ENCODE measurements around the gene F12.
"Not testable (repeated sequence)": the region's sequence is repeated elsewhere in the genome, so short reads cannot be mapped to it uniquely, and the experiment has no call there.

The F12 gene

DNA sequence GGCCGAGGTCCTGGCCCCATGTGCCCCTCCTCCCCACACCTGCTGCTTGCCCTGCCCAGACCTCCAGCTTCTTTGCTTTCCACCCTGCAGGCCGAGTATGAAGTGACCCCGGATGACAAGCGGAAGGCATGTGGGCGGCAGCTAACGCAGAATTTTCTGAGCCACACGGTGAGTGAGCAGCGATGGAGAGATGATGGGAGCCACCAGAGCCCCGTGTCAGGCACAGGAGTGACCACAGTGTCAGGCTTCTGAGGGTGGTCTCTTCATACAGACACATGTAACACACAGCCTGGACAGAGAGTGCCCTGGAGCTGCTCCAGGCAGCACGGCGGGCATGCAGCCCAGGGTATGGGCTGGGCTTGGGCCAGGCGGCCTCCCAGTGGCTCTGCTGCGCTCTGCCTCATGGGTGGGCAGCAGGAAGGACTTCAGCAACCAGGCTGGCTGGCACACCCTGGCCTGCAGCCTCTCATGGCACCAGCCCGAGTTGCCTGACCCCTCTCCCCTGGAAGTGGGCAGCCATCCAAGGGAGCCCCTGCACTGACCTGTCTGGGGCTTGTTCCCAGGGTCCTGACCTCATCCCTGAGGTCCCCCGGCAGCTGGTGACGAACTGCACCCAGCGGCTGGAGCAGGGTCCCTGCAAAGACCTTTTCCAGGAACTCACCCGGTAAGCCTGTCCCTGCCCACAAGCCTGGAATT is 22.9 kb upstream of the F12 start:
- DNase-seq: no peak

DNA sequence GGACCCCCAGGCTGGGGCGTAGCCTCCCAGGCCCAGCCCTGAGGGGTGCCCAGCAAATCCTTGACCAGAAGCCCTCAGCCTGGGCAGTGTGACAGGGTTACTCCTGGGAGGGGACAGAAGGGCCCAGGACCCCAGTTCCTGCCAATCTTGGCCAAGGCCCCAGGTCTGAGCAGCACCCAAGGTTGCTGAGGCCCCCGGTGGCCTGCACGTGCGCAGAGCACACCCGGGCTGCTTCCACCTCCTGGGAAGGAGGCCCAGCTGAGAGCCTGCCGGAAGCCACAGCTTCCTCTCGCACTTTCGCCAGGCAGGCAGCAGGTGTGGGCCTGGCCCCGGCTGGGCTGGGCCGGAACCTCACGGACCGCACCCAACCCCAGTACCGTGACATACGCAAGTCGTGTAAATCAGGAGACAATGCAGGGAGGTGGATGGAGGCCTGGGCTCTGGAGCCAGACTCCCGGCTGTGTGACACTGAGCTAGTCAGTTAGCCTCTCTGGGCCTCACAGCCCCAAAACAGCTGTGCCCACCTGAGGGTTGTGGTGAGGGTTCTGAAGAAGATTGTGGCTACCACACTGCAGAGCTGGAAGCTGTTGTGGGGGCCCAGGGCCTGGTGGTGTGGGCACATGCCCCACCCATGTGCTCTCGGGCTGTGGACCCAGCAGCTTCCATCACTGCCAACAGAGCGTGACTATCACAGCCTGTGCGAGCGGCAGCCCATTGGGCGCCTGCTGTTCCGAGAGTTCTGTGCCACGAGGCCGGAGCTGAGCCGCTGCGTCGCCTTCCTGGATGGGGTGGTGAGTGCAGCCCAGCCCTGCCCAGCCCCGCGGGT is 22.2 kb upstream of the F12 start:
- DNase-seq: peak; percentile 55

DNA sequence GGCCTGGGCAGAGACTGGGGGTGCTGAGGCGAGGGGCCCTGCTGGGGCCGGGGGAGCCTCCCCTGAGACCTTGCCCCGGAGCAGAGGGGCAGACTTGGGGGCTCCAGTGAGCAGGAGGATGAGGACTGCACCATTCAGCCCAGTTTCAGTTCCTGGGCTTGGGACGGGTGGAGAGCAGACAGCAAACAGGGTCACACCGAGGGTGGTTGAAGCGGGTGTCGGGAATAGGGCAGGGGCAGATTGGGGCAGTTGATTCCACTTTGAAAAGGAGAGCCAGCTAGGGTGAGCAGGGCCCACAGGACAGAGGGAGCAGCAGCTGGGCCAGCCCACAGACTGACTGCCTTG is 21.6 kb upstream of the F12 start:
- no peak for DNase-seq

- no peak for DNase-seq
These were observed 21.0 kb upstream of the F12 start for GRCh38 chr5:177430140-177430951.

DNA sequence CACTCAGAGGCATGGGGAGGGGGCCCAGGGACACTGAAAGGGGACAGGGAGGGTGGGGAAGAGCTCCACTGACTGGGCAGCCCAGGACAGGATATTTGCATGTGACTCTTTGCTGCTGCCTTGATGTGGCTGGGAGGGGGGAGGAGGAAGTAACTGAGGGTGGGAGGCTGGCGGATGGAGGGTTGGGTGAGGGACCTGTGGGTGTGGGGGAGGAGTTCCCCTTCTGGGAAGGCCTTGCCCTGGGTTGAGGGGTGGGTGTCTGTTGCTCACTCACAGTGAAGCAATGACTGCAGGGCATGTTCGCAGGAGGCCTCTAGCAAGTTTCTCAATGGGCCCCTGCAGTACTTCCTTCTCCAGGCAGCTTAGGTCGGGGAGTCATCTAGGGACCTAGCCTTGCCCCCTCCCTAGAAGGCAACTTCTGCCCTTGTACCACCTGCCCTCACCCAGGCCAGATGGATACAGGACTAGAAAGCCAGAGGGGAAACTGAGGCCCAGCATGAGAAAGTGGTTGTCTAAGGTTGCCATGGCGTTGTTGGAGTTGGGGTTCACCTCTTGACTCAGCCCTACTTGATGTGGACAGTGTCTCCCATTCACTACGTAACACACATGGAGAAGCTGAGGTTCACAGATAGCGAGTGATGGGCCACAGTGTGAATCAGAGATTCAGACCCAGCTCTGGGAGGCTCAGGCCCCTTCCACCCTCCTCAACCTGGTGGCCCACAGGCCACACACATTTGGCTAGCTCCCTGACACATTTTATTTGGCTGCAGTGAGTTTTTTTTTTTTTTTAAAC is 20.1 kb upstream of the F12 start:
- DNase-seq: peak; percentile 72

DNA sequence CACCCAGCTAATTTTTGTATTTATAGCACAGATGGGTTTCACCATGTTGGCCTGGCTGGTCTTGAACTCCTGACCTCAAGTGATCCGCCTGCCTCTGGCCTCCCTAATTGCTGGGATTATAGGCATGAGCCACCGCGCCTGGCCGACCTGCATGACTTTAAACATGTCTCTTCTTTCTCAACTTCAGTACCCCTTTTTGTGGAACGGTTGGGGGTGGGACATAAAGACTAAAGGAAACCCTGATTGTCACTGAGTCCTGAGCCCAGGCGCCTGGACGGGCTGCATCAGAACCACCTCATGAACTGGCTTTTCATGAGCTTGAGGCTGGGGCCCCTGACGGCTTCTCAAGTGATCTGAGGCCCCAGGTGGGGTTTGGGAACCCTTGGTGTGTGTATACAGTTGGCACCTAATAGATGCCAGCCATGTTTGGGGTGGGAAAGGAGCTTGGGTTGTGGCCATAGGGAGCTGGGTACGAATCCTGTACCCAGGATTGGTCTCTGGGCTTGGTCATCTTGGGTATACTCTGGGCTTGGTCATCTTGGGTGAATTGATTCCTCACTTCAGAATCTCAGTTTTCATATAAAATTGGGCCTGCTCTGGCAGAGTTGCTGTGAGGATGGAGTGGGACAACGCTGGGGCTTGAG is 19.3 kb upstream of the F12 start:
- no peak for DNase-seq

DNA sequence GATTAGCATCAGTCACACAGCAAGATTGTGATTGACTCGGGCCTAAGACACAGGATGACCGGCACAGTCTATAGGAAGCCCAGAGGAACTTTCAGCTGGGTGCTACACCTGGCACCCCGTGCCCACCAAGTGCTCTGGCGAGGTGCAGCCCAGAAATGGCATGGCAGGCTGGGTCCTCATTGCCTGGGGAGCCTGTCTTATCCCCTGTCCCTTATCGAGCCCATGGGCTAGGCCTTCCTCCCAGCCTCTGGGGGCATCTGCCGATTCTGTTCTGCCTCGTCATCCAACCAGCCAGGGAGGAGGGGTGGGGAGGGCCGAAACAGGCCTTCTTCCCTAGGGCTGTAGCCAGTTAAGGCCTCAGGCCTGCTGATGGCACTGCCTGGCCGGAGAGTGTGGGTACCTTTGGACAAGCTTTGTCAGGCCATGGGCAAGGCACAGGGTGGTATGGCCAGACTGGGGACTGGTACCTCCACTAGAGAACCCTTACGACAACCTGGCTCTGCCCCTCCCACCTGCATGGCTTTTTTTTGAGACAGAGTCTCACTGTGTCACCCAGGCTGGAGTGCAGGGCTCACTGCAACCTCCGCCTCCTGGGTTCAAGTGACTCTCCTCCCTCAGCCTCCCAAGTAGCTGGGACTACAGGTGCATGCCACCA is 18.7 kb upstream of the F12 start:
- no peak for DNase-seq

- DNase-seq: no peak
These were observed 18.0 kb upstream of the F12 start for GRCh38 chr5:177427211-177427822.

DNA sequence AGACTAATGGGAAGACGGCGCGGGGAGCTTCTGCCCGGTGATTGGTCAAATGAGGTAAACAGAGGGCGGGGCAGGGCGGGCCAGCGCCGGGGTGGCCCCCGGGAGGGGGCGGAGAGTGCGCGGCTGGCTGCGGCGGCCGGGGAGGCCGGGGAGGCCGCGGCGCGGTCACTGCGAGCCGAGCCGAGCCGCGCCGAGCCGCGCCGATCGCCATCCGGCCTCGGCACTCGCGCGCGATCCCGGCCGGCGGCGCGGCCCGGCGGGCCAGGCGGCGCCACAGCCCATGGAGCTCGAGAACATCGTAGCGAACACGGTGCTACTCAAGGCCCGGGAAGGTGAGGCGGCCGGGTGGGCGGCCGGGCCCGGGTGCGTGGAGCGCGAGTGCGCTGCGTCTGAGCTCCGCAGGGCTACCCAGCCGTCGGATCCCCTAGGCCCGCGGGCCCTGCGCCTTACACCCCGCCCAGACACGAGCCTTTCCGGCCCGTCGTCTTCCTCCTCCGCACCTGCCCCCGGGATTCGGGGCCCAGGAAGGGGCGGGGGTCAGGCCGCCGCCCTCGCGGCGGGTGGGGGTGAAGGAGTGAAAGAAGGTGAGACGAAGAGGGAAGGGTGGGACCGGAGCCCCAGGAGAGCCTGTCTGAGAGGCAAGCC is 17.3 kb upstream of the F12 start, which contains the start of gene GRK6:
Gene GRK6, plus strand, starts transcription at position 111 of the 645 bp plus-strand sequence. Its CDS starts 170 bp downstream, at position 281.
- DNase-seq: peak; percentile 57

DNA sequence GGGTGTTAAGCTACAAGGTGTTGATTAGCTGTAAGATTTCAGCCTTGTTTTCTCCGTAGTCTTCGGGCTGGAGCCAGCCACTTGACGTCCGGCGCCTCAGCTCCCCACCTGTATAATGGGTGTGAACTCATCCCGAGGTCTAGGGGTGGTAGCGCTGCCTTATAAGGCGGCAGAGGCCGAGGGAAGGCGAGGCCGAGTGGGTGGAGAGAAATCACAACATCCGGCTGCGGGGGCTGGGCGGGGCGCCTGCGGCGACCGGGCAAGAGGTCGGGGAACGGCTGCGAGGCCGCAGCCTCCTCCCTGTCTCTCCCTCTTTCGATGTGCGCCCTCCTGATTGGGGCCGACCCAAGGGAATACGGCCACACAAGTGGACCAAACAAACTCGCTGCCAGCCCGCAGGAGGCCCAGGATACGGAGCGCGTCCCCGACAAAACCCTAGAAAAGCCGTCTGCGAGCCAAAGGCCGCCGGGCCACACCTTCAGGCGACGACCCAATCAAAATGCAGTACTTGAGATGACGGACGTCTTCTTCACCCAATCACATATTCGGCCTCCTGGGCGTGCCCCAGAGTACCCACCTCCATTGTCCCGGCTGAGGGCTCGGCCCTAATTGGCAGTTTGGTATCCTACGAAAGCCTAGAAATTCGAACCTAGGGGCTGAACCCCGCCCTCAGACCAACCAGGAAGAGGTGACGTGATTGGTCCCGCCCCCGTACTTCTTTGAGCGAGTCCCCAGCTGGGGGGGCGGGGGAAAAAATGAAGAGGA is 16.6 kb upstream of the F12 start:
- DNase-seq: peak; percentile 99

GRCh38 chr5:177425196-177425800 is 15.9 kb upstream of the F12 start:
- DNase-seq: no peak

DNA sequence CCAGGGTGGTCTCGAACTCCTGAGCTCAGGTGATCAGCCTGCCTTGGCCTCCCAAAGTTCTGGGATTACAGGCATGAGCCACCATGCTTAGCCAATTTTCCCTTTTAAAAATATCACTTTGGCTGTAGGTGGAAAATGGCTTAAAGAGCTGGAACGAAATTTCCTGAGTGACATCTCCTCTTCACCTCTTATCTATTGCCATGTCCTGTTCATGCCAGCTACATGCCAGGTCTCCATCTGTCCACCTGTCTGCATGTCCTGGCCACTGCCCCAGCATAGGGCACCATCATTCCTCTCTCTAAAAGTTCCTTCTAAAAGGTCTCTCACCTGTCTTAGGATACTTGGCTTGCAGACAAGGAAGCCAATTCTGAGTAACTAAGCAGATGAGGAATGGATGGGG is 14.3 kb upstream of the F12 start:
- DNase-seq: no peak

DNA sequence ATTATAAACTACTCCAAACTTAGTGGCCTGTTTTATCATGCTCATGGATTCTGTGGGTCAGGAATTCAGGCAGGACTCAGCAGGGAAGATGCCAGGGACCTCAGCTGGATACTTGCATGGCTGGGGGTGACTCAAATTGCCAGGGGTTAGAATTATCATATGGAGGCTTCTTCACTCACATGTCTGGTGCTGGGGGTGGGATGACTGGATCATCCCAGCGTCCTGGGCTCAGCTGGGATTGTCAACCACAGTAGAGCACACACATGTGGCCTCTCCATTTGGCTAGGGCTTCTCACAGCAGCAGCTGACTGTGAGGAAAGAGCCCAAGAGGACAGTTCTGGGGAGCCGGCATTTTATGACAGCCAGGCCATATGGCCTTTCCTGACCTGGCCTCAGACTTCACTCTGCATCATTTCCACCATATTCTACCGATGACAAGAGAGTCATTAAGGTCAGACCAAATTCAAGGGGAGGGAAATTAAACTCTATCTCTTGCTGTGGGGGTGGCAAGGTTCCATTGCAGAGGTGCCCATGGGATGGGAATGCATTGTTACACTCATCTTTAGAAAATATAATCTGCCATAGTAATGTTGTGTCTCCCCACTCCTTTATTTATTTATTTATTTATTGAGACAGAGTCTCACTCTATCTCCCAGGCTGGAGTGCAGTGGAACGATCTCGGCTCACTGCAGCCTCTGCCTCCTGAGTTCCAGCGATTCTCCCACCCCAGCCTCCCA is 11.9 kb upstream of the F12 start:
- DNase-seq: no peak

DNA sequence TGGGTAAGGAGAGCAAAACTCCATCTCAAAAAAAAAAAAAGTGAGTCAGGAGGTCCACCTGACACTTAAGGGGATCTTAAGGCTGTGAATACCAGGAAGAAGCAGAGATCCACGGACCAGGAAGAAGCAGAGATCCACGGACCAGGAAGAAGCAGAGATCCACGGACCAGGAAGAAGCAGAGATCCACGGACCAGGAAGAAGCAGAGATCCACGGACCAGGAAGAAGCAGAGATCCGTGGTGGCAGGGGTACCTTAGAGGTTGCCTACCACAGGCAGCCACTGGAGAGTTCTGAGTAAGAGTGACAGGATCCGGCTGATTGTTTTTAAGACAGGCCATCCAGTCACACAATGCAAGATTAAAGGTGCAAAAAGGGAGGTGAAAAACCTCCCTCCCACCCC is 11.1 kb upstream of the F12 start:
- DNase-seq: not testable (repeated sequence)

GRCh38 chr5:177419046-177419445 is 9.7 kb upstream of the F12 start:
- DNase-seq: no peak

- DNase-seq: not testable (repeated sequence)
These were observed 7.7 kb upstream of the F12 start for GRCh38 chr5:177417081-177417480.

DNA sequence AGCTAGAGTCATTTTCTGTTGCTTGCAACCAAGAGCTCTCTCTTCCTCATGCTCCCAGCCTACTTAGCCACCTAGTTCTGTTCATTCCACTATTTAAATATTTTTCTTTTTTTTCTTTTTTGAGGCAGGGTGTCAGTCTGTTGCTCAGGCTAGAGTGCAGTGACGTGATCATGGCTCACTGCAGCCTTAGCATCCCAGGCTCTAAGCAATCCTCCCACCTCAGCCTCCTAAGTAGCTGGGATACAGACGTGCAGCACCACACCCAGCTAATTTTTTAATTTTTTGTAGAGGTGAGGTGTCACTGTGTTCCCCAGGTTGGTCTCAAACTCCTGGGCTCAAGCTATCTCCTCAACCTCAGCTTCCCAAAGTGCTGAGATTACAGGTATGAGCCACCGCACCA is 5.1 kb upstream of the F12 start:
- no peak for DNase-seq

GRCh38 chr5:177412603-177413233 is 3.4 kb upstream of the F12 start:
- no peak for DNase-seq
